Stimulated activated CD4-positive, alpha-beta T cell treated with anti-CD3 and anti-CD28 coated beads, Interleukin-4, amount 100 ng/mL, for 1 hour (primary cell): ENCODE data around the gene KAZALD1.

Experiments
- DNase-seq: peaks from one replicate; pipeline ENCODE4 v3.0.0-alpha.2; 2020

Gene KAZALD1

GRCh38 chr10:101067356-101068083 is 5.7 kb downstream of the KAZALD1 start:
- peak; percentile 73 for DNase-seq

GRCh38 chr10:101069441-101069840 is 7.7 kb downstream of the KAZALD1 start:
- no peak for DNase-seq

- DNase-seq, result no peak
Observed at GRCh38 chr10:101070098-101070497, 8.3 kb downstream of the KAZALD1 start.

GRCh38 chr10:101071267-101071884 is 9.6 kb downstream of the KAZALD1 start:
- peak; percentile 29 for DNase-seq

GRCh38 chr10:101071885-101072433 is 10.2 kb downstream of the KAZALD1 start:
- DNase-seq, result no peak

- no peak for DNase-seq
Observed at GRCh38 chr10:101072923-101073322, 11.1 kb downstream of the KAZALD1 start.

- DNase-seq, result no peak
Observed at GRCh38 chr10:101073631-101074030, 11.8 kb downstream of the KAZALD1 start.

GRCh38 chr10:101075775-101076174 is 14.0 kb downstream of the KAZALD1 start:
- DNase-seq, result no peak

- DNase-seq, result no peak
Observed at GRCh38 chr10:101076630-101077029, 14.8 kb downstream of the KAZALD1 start.

GRCh38 chr10:101079874-101080273 is 18.1 kb downstream of the KAZALD1 start:
- DNase-seq, result no peak

- no peak for DNase-seq
Observed at GRCh38 chr10:101080933-101081931, 19.4 kb downstream of the KAZALD1 start.

GRCh38 chr10:101085846-101086245 is 24.1 kb downstream of the KAZALD1 start:
- DNase-seq, result no peak

GRCh38 chr10:101087376-101087775 is 25.6 kb downstream of the KAZALD1 start:
- DNase-seq, result no peak

GRCh38 chr10:101087965-101088364 is 26.2 kb downstream of the KAZALD1 start:
- no peak for DNase-seq

- no peak for DNase-seq
Observed at GRCh38 chr10:101089520-101090299, 27.9 kb downstream of the KAZALD1 start.

- DNase-seq, result no peak
Observed at GRCh38 chr10:101090597-101090996, 28.8 kb downstream of the KAZALD1 start.

- DNase-seq, result no peak
Observed at GRCh38 chr10:101091546-101092290, 29.9 kb downstream of the KAZALD1 start.

GRCh38 chr10:101092881-101093354 is 31.1 kb downstream of the KAZALD1 start:
- DNase-seq, result no peak

GRCh38 chr10:101094121-101094879 is 32.5 kb downstream of the KAZALD1 start:
- DNase-seq, result no peak

GRCh38 chr10:101095004-101095403 is 33.2 kb downstream of the KAZALD1 start:
- no peak for DNase-seq
